Neural progenitor cell (in vitro differentiated cells): ENCODE results near the gene GDI2. TPM values are rescaled to one million over a fixed set of nuclear protein-coding genes. Genes with fewer than 3 reads are reported as not detected.
"Not testable (repeated sequence)": the region's sequence is repeated elsewhere in the genome, so short reads cannot be mapped to it uniquely, and the experiment has no call there.

Source experiments
- DNase-seq: peaks from one replicate; pipeline ENCODE4 v3.0.0-alpha.2; 2016; ENCODE audit warnings: low spot score
- H2AFZ ChIP-seq: fragments of 200-600 bp; sonication (generic); replicated peaks from 2 replicates; pipeline ENCODE4 v1.6.1; 2016; ENCODE audit warnings: antibody characterized with exemption
- H3F3A ChIP-seq: fragments of 200-600 bp; sonication (generic); 2 replicates; pipeline ENCODE4 v1.6.1; 2016; ENCODE audit warnings: antibody characterized with exemption, low read depth
- H3K27ac ChIP-seq: fragments of 200-600 bp; sonication (generic); 2 replicates; pipeline ENCODE4 v1.5.1; 2016; ENCODE audit warnings: mild to moderate bottlenecking
- H3K27me3 ChIP-seq: fragments of 200-600 bp; sonication (generic); 2 replicates; pipeline ENCODE4 v1.6.1; 2016; ENCODE audit warnings: mild to moderate bottlenecking, moderate library complexity
- H3K36me3 ChIP-seq: fragments of 200-600 bp; sonication (generic); 2 replicates; pipeline ENCODE4 v1.5.1; 2016
- H3K4me1 ChIP-seq: fragments of 200-600 bp; sonication (generic); 2 replicates; pipeline ENCODE4 v1.6.1; 2016; ENCODE audit warnings: mixed run types
- H3K4me2 ChIP-seq: fragments of 200-600 bp; sonication (generic); 2 replicates; pipeline ENCODE4 v1.6.1; 2016
- H3K4me3 ChIP-seq: fragments of 200-600 bp; sonication (generic); 2 replicates; pipeline ENCODE4 v1.5.1; 2016
- H3K79me2 ChIP-seq: fragments of 200-600 bp; sonication (generic); 2 replicates; pipeline ENCODE4 v1.6.1; 2016; ENCODE audit warnings: low read depth
- H3K9ac ChIP-seq: fragments of 200-600 bp; sonication (generic); 2 replicates; pipeline ENCODE4 v1.6.1; 2016
- H3K9me3 ChIP-seq: fragments of 200-600 bp; sonication (generic); 2 replicates; pipeline ENCODE4 v1.5.1; 2016; ENCODE audit warnings: low read depth
- H4K20me1 ChIP-seq: fragments of 200-600 bp; sonication (generic); 2 replicates; pipeline ENCODE4 v1.6.1; 2016; ENCODE audit warnings: low read depth
- H3K27ac Mint-ChIP-seq: 3 replicates; pipeline ENCODE4 v1.8.0; 2021; ENCODE audit warnings: mixed read lengths
- H3K27me3 Mint-ChIP-seq: 2 replicates; pipeline ENCODE4 v1.8.0; 2022; ENCODE audit warnings: low read depth, mild to moderate bottlenecking, inconsistent platforms, moderate library complexity, mixed read lengths; ENCODE audit not compliant: insufficient read depth
- H3K36me3 Mint-ChIP-seq: 3 replicates; pipeline ENCODE4 v1.8.0; 2021; ENCODE audit warnings: mixed read lengths
- H3K4me1 Mint-ChIP-seq: 3 replicates; pipeline ENCODE4 v1.8.0; 2021; ENCODE audit warnings: mixed read lengths
- H3K4me3 Mint-ChIP-seq: 3 replicates; pipeline ENCODE4 v1.8.0; 2021; ENCODE audit warnings: mild to moderate bottlenecking, moderate library complexity, mixed read lengths
- H3K9me3 Mint-ChIP-seq: 3 replicates; pipeline ENCODE4 v1.8.0; 2020; ENCODE audit warnings: mixed read lengths
- CTCF ChIP-seq: fragments of 200-600 bp; sonication (generic); IDR thresholded peaks from 2 replicates; pipeline ENCODE4 v1.5.1; 2017; ENCODE audit warnings: antibody characterized with exemption, mild to moderate bottlenecking
- EZH2 ChIP-seq: fragments of 200-600 bp; sonication (generic); IDR thresholded peaks from 2 replicates; pipeline ENCODE4 v1.6.1; 2017; ENCODE audit warnings: antibody characterized with exemption, mild to moderate bottlenecking, moderate library complexity
- EZH2phosphoT487 ChIP-seq: fragments of 200-600 bp; sonication (generic); IDR thresholded peaks from 2 replicates; pipeline ENCODE4 v1.6.1; 2017; ENCODE audit warnings: antibody characterized with exemption
- total RNA-seq: library from RNA; depleted of rRNA; stranded (reverse); fragments of >200 nt; gene quantifications from 2 replicates; pipeline ENCODE4 v1.2.3, GENCODE V29; 2015; ENCODE audit warnings: low replicate concordance

GDI2 gene
- total RNA-seq, 1 donor from 2014 or later = 592 TPM

- peaks cover 6% of the 10 kb centered on the region for H3K27me3 Mint-ChIP-seq
- no peak overlapping the region for H3K4me3 ChIP-seq
- no peaks in the 10 kb centered on the region for H3K36me3 Mint-ChIP-seq
- no peak overlapping the region for H3K4me3 Mint-ChIP-seq
- no peak overlapping the region for H3K4me2 ChIP-seq
- no peak for DNase-seq
- no peaks in the 10 kb centered on the region for H3K4me1 Mint-ChIP-seq
- H3K9me3 Mint-ChIP-seq = no peaks in the 10 kb centered on the region
- H3K27ac ChIP-seq = no peak overlapping the region
- no peaks in the 10 kb centered on the region for H3K9me3 ChIP-seq
- TF ChIP-seq EZH2phosphoT487 = no peak
- no peak overlapping the region for H2AFZ ChIP-seq
- H4K20me1 ChIP-seq = no peaks in the 10 kb centered on the region
- no peaks in the 10 kb centered on the region for H3F3A ChIP-seq
- no peak overlapping the region for H3K27ac Mint-ChIP-seq
- H3K79me2 ChIP-seq = no peaks in the 10 kb centered on the region
- H3K9ac ChIP-seq = no peak overlapping the region
- no peaks in the 10 kb centered on the region for H3K36me3 ChIP-seq
- H3K4me1 ChIP-seq = no peaks in the 10 kb centered on the region
- H3K27me3 ChIP-seq = no peaks in the 10 kb centered on the region
Observed at GRCh38 chr10:5828725-5829124, 15.5 kb upstream of the GDI2 start.

GRCh38 chr10:5827841-5828240 lies 14.6 kb upstream of the GDI2 start:
- H3F3A ChIP-seq = no peaks in the 10 kb centered on the region
- TF ChIP-seq EZH2phosphoT487 (no peak), CTCF (no peak), EZH2 (no peak)
- DNase-seq = no peak

DNA sequence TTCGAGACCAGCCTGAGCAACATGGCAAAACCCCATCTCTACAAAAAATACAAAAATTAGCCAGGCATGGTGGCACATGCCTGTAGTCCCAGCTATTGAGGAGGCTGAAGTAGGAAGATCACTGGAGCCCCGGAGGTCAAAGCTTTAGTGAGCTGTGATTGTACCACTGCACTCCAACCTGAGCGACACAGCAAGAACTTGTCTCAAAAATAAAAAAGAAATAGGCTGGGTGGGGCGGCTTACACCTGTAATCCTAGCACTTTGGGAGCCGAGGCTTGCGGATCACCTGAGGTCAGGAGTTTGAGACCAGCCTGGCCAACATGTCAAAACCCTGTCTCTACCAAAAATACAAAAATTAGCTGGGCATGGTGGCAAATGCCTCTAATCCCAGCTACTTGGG lies 13.3 kb upstream of the GDI2 start:
- H3K4me3 Mint-ChIP-seq = not testable (repeated sequence)

More at GRCh38 chr10:5827841-5828240, 14.6 kb upstream of the GDI2 start:
- Mint-ChIP-seq H3K9me3 (no peaks in the 10 kb centered on the region), H3K27me3 (peaks cover 6% of the 10 kb centered on the region), H3K27ac (no peak overlapping the region), H3K36me3 (no peaks in the 10 kb centered on the region), H3K4me3 (no peak overlapping the region), H3K4me1 (no peaks in the 10 kb centered on the region)
- H4K20me1 ChIP-seq = no peaks in the 10 kb centered on the region
- H3K27me3 ChIP-seq = no peaks in the 10 kb centered on the region
- no peak overlapping the region for H3K4me3 ChIP-seq
- H3K36me3 ChIP-seq = no peaks in the 10 kb centered on the region
- H3K4me2 ChIP-seq = no peak overlapping the region
- no peaks in the 10 kb centered on the region for H3K4me1 ChIP-seq
- H3K79me2 ChIP-seq = no peaks in the 10 kb centered on the region
- H3K27ac ChIP-seq = no peak overlapping the region
- no peak overlapping the region for H2AFZ ChIP-seq
- H3K9ac ChIP-seq = no peak overlapping the region
- no peaks in the 10 kb centered on the region for H3K9me3 ChIP-seq

GRCh38 chr10:5818894-5819293 lies 5.7 kb upstream of the GDI2 start:
- no peak for DNase-seq
- TF ChIP-seq EZH2 (no peak), CTCF (no peak), EZH2phosphoT487 (no peak)
- no peaks in the 10 kb centered on the region for H3K27me3 ChIP-seq
- H3K9me3 Mint-ChIP-seq = no peaks in the 10 kb centered on the region
- H3K4me3 ChIP-seq = no peak overlapping the region
- peaks cover 10% of the 10 kb centered on the region for H3K4me1 Mint-ChIP-seq
- peaks cover 2% of the 10 kb centered on the region for H3K27me3 Mint-ChIP-seq
- H3K27ac Mint-ChIP-seq = no peak overlapping the region
- H3K36me3 ChIP-seq = no peaks in the 10 kb centered on the region
- H2AFZ ChIP-seq = no peak overlapping the region
- H4K20me1 ChIP-seq = no peaks in the 10 kb centered on the region
- H3F3A ChIP-seq = peaks cover 3% of the 10 kb centered on the region
- no peak overlapping the region for H3K4me3 Mint-ChIP-seq
- H3K79me2 ChIP-seq = peaks cover 14% of the 10 kb centered on the region
- H3K27ac ChIP-seq = no peak overlapping the region
- H3K9ac ChIP-seq = no peak overlapping the region
- H3K4me2 ChIP-seq = no peak overlapping the region
- no peaks in the 10 kb centered on the region for H3K9me3 ChIP-seq
- peaks cover 4% of the 10 kb centered on the region for H3K36me3 Mint-ChIP-seq
- peaks cover 9% of the 10 kb centered on the region for H3K4me1 ChIP-seq

More for the DNA sequence above, 13.3 kb upstream of the GDI2 start:
- H3K36me3 ChIP-seq, H3K36me3 Mint-ChIP-seq, H3F3A ChIP-seq, H2AFZ ChIP-seq, H3K4me1 Mint-ChIP-seq, H3K9me3 Mint-ChIP-seq, H3K9ac ChIP-seq, H3K27ac ChIP-seq, H3K27me3 Mint-ChIP-seq, H3K4me2 ChIP-seq, DNase-seq, H3K9me3 ChIP-seq, H4K20me1 ChIP-seq, H3K27ac Mint-ChIP-seq, H3K4me3 ChIP-seq, H3K27me3 ChIP-seq, H3K79me2 ChIP-seq, H3K4me1 ChIP-seq: not testable (repeated sequence)
